LHCN-M2 (cell line): Measurements from ENCODE around the gene GSAP. TPM values are rescaled to one million over a fixed set of nuclear protein-coding genes. Genes with fewer than 3 reads are reported as not detected.

ENCODE experiments used
- DNase-seq: peaks from one replicate; pipeline ENCODE4 v3.0.0-alpha.2; 2012; ENCODE audit warnings: low read depth
- total RNA-seq: library from RNA; depleted of rRNA; stranded (reverse); fragments of >200 nt; gene quantifications from 2 replicates; pipeline ENCODE4 v1.2.3, GENCODE V29; 2014

The GSAP gene
- total RNA-seq, 1 experiment from 2014 or later: 21.6 TPM

DNA sequence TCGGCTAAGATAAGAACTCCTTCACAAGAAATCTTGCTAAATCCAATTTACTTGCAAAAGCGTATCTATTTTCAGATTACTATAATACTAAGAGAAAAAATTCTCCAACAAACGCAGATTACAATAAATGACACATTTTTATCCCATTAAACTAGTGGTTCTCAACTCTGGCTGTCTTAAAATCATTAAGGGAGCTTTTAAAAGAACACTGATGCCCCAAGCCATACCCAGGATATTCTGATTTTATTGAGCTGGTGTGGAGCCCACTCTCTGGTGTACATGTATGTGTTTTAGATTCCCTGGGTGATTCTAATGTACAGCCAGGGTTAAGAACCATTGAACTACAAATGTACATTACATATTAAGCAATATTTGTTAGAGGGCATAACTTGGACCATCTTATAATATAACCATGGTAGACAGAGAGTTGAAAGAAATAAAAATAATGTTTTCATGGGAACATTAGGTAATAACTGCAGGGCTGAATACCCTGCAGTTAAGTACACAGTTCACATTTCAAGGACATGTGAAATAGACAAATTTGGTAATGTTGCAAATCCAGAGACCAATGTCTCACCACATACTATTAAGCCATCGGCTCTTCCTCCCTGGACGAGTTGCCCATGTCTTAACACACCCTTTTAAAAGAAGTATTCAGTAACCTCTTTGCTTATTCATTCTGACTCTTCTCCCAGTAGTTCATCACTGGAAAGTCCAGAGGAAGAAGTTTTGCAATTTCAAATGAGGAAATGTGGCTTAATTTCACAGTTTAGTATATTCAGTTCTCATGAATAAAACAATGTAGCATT, 6.2 kb downstream of the GSAP start:
- peak; percentile 96 for DNase-seq

DNA sequence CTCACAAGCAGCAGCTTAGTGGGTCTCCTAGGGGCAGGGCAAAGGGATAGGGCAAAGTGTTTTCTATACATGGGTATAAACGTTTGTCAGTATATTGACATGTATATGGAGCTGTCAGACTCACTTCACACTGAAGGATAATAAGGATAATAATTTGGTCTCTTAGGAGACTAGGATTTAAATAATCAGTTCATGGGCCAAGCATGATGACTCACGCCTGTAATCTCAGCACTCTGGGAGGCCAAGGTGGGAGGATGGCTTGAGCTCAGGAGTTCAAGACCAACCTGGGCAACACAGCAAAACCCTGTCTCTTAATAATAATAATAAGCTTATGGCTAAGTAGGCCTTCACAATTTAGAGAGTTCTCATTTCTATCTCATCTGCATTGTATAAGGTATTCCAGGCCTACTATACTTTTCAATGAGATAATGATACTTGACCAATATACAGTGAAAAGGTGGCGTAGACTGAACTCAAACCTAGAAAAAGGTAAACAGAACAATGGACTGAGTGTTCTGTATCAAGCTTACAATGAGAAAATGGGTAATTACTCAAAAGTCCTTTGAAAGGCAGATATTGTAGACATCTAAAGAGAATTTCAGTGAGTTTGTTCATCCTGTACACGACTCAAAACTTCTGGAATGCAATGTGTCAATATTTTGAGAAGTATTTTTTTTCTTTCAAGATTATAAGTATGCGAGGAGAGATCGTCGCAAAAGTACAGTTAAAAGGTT, 7.0 kb downstream of the GSAP start:
- DNase-seq: peak; percentile 87

DNA sequence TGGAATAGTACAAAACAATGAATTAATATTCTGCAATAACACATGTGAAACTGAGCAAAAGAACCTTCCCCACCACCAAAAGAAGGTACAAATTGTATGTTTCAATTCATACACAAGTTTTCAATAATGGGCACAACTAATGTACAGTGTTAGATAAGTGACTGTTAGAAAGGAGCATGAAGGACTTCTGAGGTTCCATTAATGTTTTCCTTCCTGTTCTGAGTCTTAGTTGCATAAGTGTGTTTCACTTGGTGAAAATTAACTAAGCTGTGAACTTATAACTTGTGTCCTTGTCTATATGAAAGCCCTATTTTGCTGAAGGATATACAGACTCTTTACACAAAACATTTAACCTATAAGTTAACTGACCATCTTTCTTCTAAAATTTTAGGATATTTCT, 8.2 kb downstream of the GSAP start:
- DNase-seq: no peak

DNA sequence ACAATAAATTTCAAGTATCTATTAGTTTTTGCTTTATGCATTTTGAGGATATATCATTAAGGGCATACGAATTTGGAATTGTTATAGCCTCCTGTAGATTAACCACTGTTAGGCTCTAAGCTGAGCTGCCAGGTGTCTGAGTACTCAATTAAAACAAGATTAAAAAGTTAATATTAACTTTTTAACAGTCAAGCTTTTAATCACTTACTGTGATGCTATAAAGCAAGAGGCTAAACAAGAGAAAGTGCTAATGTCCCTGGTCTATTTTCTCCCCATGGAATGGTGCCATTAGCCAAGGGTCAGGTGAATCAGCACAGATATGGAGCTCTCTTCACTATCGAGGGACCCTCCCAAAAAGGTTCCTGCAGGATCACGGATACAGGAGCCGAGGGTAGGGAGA, 9.7 kb downstream of the GSAP start:
- DNase-seq: no peak

DNA sequence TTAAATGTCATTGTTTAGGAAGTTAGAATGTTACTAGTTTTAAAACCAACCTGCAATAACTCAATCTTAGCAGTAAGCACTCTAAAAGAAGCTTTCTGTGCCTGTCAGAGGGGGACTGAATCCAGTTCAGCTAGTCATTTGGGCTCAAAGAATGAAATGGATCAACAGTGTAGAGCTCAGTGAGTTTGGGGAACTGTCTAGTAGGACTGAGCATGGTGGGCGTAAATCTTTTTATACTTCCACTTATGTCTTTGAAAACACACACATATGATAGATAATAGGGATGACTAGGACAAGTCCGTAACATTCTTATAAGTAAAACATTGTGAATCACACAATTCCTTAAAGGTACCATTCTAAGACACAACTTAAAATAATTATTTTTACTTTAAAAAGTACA, 11.5 kb downstream of the GSAP start:
- no peak for DNase-seq

DNA sequence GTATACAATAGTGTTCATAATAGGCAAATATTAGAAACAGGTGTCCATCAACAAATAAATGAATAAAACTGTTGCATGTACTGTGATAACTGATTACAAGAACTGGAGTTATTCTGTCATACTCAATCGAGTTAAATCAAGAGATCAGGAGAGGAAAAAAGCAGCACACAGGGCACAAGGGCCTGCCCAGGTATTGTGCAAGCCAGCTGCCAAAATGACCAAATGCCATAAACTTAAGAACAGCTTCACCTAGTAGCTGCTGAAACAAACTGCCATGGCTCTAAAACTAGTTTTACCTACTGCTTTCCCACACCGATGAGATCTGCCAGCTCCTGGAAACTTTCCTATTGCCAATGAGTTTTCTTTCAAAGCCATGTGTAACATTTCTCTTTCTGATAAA, 12.2 kb downstream of the GSAP start:
- no peak for DNase-seq

DNA sequence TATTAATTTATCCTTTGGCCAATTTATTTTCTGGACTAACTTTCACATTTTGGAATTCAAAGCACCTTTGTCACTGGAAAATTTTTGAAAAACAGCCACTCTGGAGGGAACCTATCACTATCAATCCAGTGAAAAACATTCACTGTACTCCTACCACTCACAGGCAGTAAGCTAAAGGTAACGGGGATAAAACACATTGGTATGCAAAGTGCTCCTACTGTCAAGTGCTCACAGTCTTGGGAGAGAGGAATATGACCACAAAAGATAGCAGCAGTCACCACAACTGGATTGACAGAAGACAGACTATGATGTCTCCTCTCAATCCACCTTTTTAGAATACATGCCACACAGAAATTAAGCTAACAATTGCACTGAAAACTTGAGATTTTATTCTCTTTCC, 13.3 kb downstream of the GSAP start:
- DNase-seq: no peak

DNA sequence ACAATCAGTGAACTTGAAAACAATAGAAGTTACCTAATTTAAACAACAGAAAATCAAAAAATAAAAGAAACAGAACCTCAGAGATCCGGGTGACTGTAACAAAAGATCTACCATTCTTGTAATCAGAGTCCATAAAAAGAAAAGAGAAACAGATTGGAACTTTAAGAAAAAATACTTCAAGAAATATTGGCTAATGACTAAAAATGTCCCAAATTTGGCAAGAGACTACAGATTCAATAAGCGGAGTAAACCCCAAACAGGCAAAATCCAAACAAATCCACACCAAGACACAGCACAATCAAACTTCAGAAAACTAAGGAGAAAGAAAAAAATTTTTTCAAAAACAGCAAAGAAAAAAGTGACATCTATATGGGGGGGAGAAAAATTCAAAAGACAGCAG, 15.1 kb downstream of the GSAP start:
- no peak for DNase-seq

DNA sequence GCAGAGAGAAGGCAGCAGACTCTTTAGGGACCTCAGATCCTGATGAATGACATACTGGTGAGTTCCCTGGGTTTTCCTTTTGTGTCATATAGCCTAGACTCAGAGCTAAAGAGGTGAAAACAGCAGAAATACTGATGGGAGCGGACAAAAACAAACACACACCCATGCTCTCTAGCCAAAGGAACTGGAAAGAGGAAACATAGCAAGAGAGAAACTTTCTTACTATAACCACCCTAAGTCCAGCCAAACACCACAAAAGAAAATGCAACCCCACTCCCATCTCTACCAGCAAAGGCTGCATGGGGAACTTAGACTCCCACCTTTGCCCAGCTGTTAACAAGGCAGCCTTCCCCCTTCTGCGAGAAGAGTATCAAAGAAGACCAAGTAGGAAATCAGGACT, 16.3 kb downstream of the GSAP start:
- no peak for DNase-seq

DNA sequence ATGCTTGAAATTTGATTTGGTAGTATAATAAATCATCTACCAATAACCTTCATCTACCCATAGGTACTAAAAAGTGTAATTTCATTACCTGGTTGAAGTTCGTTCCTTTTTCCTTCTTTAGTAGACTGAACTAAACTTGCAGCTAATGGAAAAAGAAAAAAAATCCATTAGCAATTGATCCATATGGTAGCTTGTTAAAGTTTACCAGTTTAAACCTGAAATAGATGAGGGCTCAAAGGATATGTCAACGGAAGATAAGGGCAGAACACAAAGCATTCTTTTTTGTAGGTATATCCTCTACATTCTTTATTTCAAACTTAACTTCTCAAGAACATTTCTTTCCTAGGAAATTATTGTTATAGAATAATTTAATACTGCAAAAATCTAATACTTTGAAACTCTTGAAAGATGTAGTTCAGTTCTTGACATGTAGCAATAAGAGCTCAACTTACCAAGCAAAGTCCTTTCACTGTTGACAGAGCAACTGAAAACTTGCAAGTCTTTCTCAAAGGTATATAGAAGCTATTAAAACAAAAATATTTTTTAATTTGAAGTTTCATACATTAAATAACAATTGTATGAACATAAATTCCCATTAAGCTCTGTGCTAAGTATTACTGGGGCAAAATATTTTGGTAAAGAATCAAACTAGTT, 19.1 kb downstream of the GSAP start:
- DNase-seq: no peak

DNA sequence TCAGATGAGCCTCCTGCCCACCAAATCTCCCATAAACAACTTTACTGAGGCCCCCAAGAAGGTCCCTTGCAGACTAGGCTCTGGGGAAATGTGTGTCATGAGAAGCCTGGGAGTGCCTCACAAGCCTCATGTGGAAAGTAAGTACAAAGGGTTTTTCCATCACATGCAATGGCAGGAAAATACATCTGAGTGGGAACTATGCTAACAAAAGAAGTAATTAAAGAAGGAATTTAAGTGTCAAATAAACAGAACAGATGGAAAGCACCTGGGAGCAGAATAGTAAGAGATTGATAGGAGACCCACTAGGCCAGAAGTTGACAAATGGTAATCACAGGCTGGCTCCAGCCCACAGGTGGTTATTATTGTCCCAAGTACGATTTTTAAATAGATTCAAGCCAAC, 20.5 kb downstream of the GSAP start:
- DNase-seq: no peak

DNA sequence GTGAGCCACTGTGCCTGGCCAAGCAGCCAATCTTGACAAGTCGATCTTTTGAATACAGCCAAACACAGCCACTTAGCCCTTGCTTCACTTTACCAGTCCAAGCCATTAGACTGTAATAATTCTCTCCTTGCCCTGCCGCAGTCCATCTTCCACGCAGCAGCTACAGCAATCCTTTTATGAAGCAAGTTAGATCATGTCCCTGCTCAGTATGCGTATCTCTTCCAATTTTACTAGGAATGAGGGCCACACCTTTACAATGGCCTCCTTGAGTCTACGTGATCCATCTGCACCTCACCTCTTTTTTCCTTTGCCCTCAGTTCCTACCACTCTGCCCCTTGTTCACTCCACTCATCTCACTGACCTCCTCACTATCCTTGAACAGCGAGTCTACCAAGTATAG, 22.2 kb downstream of the GSAP start:
- no peak for DNase-seq

DNA sequence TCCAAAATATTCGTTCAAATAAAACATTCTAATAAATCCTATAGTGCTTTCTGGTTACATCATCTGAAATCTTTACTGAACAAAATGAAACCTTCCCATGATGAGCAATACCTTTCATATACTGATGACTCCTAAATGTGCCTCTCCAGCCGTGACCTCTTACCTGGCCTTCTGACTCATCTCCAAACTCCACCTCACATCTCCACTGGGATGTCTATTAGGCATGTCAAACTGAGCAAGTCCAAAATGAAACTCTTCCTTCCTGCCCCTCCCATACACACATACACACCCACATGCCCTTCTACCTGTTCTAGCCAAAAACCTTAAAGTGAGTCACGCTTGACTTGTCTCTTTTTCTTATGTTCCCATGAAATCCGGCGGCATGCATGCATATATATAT, 22.9 kb downstream of the GSAP start:
- DNase-seq: no peak

DNA sequence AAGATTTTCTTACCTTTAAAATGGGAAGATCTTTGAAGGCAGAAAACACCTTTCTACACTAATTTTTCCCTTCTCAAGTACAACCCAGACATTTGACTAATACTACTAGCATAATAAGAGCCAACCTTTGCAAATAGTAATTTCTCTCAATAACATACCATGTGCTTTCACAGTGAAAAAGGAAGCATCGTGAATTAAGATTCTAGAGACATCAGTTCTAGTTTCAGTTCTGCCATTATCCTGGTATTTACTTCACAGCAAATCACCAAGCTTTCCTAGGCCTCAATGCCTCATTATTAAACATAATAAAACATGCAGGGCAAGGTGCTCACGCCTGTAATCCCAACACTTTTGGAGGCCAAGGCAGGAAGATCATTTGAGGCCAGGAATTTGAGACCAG, 24.9 kb downstream of the GSAP start:
- DNase-seq: no peak

DNA sequence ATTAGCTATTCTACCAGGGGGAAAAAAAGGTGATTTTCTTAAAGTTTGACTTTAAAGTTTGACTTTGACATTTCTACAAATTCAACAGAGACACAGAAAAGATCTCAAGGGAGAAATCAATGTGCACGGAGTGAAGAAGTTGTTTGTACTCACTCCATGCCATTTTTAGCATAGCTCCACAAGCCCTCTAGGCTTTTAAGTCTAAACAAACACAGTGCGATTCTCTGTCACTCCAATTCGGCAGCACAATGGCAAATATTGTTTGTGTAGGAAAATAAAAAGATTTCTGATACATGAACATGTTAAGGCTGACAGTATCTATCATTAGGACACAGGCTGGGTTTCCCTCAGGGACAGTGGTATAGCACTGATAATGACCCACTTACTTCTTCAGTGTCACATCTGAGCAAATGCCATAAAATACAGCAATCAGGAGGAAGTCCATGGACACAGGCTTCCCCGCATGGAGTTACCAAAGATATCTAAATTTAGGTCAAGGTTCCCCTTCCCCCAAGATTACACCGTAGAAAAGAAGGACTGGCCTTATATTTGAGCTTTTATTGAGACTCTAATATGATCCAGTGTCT, 28.0 kb downstream of the GSAP start:
- no peak for DNase-seq

DNA sequence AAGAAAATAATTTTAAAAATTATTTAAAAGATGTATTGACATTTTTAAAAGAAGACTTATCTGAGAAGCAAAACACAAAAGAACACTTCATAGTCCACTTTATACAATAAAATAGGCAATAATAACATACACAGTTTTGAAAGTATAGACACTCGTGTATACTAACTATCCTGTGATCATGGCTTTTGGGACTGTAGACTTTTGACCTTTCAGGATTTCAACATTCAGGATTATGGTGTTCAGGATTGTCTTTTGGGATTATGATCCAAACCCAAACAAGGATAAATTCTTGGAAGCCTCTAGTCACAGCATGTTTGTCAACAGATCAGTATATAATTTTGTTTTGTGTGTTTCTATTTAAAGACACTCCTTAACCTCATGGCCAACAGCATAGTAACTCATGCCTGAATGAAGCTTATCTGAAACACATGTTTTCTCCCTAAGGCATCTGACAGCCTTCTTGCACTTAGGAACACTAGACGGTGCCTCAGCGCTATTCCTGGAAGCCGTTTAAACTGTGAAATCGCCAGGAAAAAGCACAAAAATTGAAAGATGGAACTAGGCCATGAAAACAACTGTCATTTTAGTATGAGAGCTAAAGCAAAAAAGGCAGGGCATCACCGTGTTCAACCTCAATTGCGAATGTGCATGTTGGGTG, 29.9 kb downstream of the GSAP start:
- DNase-seq: no peak

DNA sequence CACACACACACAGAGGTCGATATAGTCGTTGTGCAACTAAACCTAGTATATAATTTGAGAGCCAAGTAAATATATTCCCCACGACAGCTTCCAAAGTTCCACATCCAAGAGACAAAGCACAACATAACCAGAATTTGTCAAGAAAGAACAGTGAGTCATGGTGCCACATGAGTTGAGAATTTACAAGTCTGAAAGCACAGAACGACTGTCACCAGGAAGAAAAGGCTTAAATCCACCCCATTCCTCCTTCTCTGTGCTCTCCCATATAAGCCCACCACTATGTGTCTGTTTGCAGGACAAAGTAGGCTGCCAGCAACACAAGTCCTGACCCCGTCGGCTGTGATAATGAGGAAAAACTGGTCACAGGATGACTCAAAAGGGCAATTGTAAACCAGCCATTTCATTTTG, 32.8 kb downstream of the GSAP start:
- DNase-seq: peak; percentile 69

DNA sequence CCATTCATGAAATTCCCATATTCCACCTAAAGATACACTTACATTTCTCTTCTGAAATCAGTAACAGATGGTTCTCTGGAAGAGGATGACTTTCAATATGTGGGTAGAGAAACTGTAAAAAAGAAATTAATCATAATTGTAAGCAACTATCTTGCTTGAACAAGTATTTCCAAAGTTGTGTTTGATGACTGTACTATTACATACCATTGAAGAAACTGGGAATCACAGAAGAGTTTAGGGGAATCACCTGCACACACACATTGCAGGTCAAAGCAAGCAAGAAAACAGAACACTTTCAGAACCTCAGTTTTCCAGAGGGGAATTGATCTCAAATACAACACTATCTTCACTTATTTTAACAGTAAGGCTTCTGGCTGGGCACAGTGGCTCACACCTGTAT, 33.6 kb downstream of the GSAP start:
- DNase-seq: no peak

DNA sequence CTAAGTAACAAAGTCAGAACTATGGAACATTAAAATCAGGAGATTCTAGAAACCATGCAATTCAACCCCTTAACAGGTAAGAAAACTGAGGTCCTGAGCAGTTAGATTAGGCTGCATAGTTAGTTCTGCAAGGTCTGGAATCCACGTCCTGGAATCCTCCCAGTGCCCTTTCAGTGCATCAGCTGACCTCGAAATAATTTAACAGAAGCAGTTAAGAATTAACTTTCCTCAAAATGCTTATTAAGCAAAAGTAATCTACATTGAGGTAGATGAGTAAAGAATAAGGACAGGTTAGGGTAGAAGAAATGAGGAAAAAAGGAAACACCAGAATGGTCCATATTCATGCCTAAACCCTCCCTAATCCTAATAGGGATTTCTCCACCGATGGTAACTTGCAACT, 37.6 kb downstream of the GSAP start:
- DNase-seq: no peak

DNA sequence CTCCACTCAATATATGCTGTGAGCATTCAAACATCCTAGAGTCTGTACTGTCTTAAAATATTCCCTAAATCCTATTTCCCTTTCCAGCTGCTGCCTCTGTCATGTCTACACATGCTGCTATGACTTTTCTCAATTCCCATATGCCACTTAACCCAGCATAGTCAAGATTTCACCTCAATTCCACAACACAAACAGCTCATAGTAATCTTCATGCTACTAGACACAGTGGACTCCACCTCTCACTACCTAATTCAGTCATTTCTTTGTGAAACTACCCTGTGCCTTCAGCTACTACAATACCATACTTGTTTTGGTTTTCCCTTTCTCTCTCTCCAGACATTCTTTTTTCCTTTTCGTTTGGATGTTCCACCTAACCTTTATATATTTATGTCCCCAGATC, 45.5 kb downstream of the GSAP start:
- DNase-seq: no peak

DNA sequence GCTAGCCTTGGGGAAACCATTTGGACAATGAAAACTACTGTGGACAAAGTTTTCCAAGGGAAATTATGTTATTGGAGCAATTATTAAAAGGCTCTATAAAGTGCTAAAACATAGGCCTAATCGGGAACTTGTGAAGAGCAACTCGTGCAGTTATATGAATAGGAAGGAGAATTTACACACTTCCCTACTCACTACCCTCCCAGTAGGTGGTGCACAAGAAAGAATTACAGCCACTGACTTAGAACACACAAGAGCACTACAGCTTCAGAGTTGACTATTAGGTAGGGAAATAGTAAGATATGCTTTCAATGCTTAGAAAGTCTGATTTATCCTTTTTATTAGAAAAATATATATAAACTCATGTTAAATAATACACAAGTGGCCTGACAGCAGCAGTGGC, 47.2 kb downstream of the GSAP start:
- DNase-seq: peak; percentile 28

DNA sequence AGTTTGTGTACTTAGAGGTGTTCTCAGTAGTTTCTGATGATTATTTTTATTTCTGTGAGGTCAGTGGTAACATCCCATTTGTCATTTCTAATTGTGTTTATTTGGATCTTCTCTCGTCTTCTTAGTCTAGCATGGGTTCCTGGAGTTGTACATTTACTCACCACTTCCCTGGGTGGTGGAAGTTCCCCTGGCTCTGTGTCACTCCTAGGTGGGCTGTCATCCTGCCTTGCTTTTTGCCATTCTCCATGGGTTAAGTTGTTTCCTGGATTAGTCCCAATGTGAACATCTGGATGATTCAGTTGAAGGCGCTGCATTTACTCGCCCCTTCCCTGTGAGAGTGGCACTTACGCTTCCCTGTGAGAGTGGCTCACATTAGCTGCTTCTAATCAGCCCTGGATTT, 48.2 kb downstream of the GSAP start:
- no peak for DNase-seq
